NT2/D1 (cell line): Measurements from ENCODE around the gene LTF.
"Not testable (repeated sequence)": the region's sequence is repeated elsewhere in the genome, so short reads cannot be mapped to it uniquely, and the experiment has no call there.

Experiments
- DNase-seq: peaks from one replicate; pipeline ENCODE4 v3.0.0-alpha.2; 2011; ENCODE audit warnings: low read depth, low spot score
- H3K27me3 ChIP-seq: 2 replicates; pipeline ENCODE4 v1.6.0; 2011; ENCODE audit warnings: mild to moderate bottlenecking; ENCODE audit not compliant: insufficient read length, insufficient read depth
- H3K36me3 ChIP-seq: 2 replicates; pipeline ENCODE4 v1.6.1; 2011; ENCODE audit warnings: mild to moderate bottlenecking, low read length, mixed read lengths; ENCODE audit not compliant: insufficient read depth, insufficient read length
- H3K4me1 ChIP-seq: 2 replicates; pipeline ENCODE4 v1.5.1; 2011; ENCODE audit not compliant: insufficient read depth, insufficient read length
- H3K4me3 ChIP-seq: 2 replicates; pipeline ENCODE4 v1.5.1; 2011; ENCODE audit warnings: low read depth; ENCODE audit not compliant: insufficient read length
- H3K9ac ChIP-seq: 2 replicates; pipeline ENCODE4 v1.6.0; 2011; ENCODE audit warnings: low read depth; ENCODE audit not compliant: insufficient read length
- H3K9me3 ChIP-seq: 2 replicates; pipeline ENCODE4 v1.5.1; 2011; ENCODE audit warnings: mild to moderate bottlenecking, low read length; ENCODE audit not compliant: insufficient read depth
- SUZ12 ChIP-seq: IDR thresholded peaks from 2 replicates; pipeline ENCODE4 v1.6.1; 2011; ENCODE audit not compliant: insufficient read length, insufficient read depth; ENCODE audit errors: extremely low read depth
- YY1 ChIP-seq: IDR thresholded peaks from 2 replicates; pipeline ENCODE4 v1.6.1; 2011; ENCODE audit not compliant: insufficient read length, insufficient read depth
- ZNF274 ChIP-seq: IDR thresholded peaks from 2 replicates; pipeline ENCODE4 v1.6.1; 2011; ENCODE audit warnings: mild to moderate bottlenecking, low read depth, low read length

Gene LTF

GRCh38 chr3:46389306-46389705 is 75.4 kb downstream of the LTF start:
- Histone ChIP-seq H3K36me3 (no peaks in the 10 kb centered on the region), H3K4me3 (no peak overlapping the region), H3K9ac (no peak overlapping the region), H3K27me3 (no peaks in the 10 kb centered on the region), H3K4me1 (peaks cover 2% of the 10 kb centered on the region), H3K9me3 (peaks cover 23% of the 10 kb centered on the region; the same call in 1 of the 2 replicates)
- TF ChIP-seq SUZ12 = no peak
- no peak for TF ChIP-seq ZNF274
- no peak for TF ChIP-seq YY1
- DNase-seq = no peak

GRCh38 chr3:46388847-46389246 is 75.9 kb downstream of the LTF start:
- not testable (repeated sequence) for H3K27me3 ChIP-seq, DNase-seq, H3K4me3 ChIP-seq, H3K36me3 ChIP-seq, H3K4me1 ChIP-seq, H3K9ac ChIP-seq
- peaks cover 23% of the 10 kb centered on the region; the same call in 1 of the 2 replicates for H3K9me3 ChIP-seq

DNA sequence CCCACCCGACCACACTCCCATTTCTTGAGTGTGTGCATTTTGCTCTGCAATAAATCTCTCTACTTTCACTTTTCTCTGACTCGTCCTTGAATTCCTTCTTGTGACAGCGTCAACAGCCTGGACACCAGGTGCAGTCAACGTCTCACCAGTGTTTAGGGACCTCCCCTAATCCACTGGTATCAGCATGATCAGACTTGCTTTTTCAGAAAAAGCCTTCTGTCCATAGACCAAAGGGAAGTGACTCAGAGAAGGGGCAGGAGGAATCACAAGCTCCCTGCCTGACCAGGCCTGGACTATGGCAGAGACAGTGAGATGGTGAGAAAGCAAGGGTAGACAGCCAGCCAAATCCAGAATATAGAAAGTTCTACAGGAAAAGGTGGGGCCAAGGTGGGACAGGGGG is 78.5 kb downstream of the LTF start:
- no peaks in the 10 kb centered on the region for H3K36me3 ChIP-seq
- no peak overlapping the region for H3K4me3 ChIP-seq
- H3K4me1 ChIP-seq = no peaks in the 10 kb centered on the region
- peaks cover 17% of the 10 kb centered on the region; the same call in 1 of the 2 replicates for H3K9me3 ChIP-seq
- no peak for TF ChIP-seq ZNF274
- no peak for TF ChIP-seq YY1
- no peak for TF ChIP-seq SUZ12
- H3K9ac ChIP-seq = no peak overlapping the region
- DNase-seq = no peak
- no peaks in the 10 kb centered on the region for H3K27me3 ChIP-seq
